H9 (cell line): ENCODE results near the gene ULK4. TPM values are rescaled to one million over a fixed set of nuclear protein-coding genes. Genes with fewer than 3 reads are reported as not detected.

ENCODE experiments used
- DNase-seq: peaks from one replicate; pipeline ENCODE4 v3.0.0-alpha.2; 2017
- H2AFZ ChIP-seq: one replicate; pipeline ENCODE4 v1.6.1; 2013; ENCODE audit warnings: mild to moderate bottlenecking, low read length, control low read depth, moderate library complexity
- H2AK5ac ChIP-seq: 2 replicates; pipeline ENCODE4 v1.6.1; 2013; ENCODE audit warnings: low read length, control low read depth, mixed read lengths; ENCODE audit not compliant: insufficient read length
- H2BK120ac ChIP-seq: one replicate; pipeline ENCODE4 v1.6.1; 2013; ENCODE audit warnings: low read depth, mild to moderate bottlenecking, low read length, control low read depth, inconsistent platforms; ENCODE audit not compliant: poor library complexity, severe bottlenecking
- H2BK12ac ChIP-seq: 2 replicates; pipeline ENCODE4 v1.6.1; 2013; ENCODE audit warnings: low read length, control low read depth, mixed read lengths, low read depth; ENCODE audit not compliant: insufficient read length
- H2BK15ac ChIP-seq: 2 replicates; pipeline ENCODE4 v1.6.1; 2013; ENCODE audit warnings: low read depth, low read length, control low read depth
- H2BK20ac ChIP-seq: one replicate; pipeline ENCODE4 v1.6.1; 2013; ENCODE audit warnings: low read depth, mild to moderate bottlenecking, low read length, control low read depth, inconsistent platforms; ENCODE audit not compliant: poor library complexity, severe bottlenecking
- H2BK5ac ChIP-seq: 2 replicates; pipeline ENCODE4 v1.6.1; 2013; ENCODE audit warnings: low read length, control low read depth, mixed read lengths; ENCODE audit not compliant: insufficient read length
- H3K14ac ChIP-seq: 2 replicates; pipeline ENCODE4 v1.6.1; 2013; ENCODE audit warnings: low read length, control low read depth; ENCODE audit not compliant: insufficient read depth
- H3K18ac ChIP-seq: 2 replicates; pipeline ENCODE4 v1.6.1; 2013; ENCODE audit warnings: low read depth, mild to moderate bottlenecking, mixed read lengths, low read length, control low read depth; ENCODE audit not compliant: insufficient read length
- H3K23ac ChIP-seq: 2 replicates; pipeline ENCODE4 v1.6.1; 2013; ENCODE audit warnings: low read length, control low read depth, mixed read lengths, low read depth; ENCODE audit not compliant: insufficient read length
- H3K23me2 ChIP-seq: 2 replicates; pipeline ENCODE4 v1.6.1; 2013; ENCODE audit warnings: low read depth, mild to moderate bottlenecking, mixed read lengths, low read length, control low read depth; ENCODE audit not compliant: insufficient read length, poor library complexity, severe bottlenecking
- H3K27ac ChIP-seq: 2 replicates; pipeline ENCODE4 v1.5.1; 2013; ENCODE audit warnings: low read length, control low read depth, mixed read lengths, low read depth; ENCODE audit not compliant: insufficient read length
- H3K27me3 ChIP-seq: 2 replicates; pipeline ENCODE4 v1.6.1; 2013; ENCODE audit warnings: low read length, control low read depth, inconsistent platforms; ENCODE audit not compliant: insufficient read depth
- H3K4ac ChIP-seq: 2 replicates; pipeline ENCODE4 v1.6.1; 2013; ENCODE audit warnings: low read depth, mild to moderate bottlenecking, control low read depth, inconsistent platforms, low read length, moderate library complexity
- H3K4me1 ChIP-seq: 2 replicates; pipeline ENCODE4 v1.6.1; 2013; ENCODE audit warnings: low read length, control low read depth, inconsistent platforms; ENCODE audit not compliant: insufficient read depth
- H3K4me2 ChIP-seq: 2 replicates; pipeline ENCODE4 v1.6.1; 2013; ENCODE audit warnings: low read length, control low read depth, mixed read lengths; ENCODE audit not compliant: insufficient read length, insufficient read depth
- H3K56ac ChIP-seq: 2 replicates; pipeline ENCODE4 v1.6.1; 2013; ENCODE audit warnings: low read depth, mild to moderate bottlenecking, mixed read lengths, low read length, control low read depth; ENCODE audit not compliant: insufficient read length
- H3K79me1 ChIP-seq: 2 replicates; pipeline ENCODE4 v1.6.1; 2013; ENCODE audit warnings: low read depth, mild to moderate bottlenecking, moderate library complexity, low read length, control low read depth, inconsistent platforms; ENCODE audit not compliant: insufficient read depth, poor library complexity, severe bottlenecking
- H3K79me2 ChIP-seq: 2 replicates; pipeline ENCODE4 v1.6.1; 2013; ENCODE audit warnings: low read length, control low read depth, inconsistent platforms; ENCODE audit not compliant: insufficient read depth
- H3K9ac ChIP-seq: 2 replicates; pipeline ENCODE4 v1.6.1; 2013; ENCODE audit warnings: low read length, control low read depth, mixed read lengths; ENCODE audit not compliant: insufficient read length; ENCODE audit errors: extremely low read depth
- H3K9me3 ChIP-seq: one replicate; pipeline ENCODE4 v1.6.1; 2013; ENCODE audit warnings: low read depth, low read length, inconsistent platforms; ENCODE audit not compliant: control insufficient read depth
- H3T11ph ChIP-seq: one replicate; pipeline ENCODE4 v1.6.1; 2013; ENCODE audit warnings: mild to moderate bottlenecking, low read length, control low read depth, inconsistent platforms
- H4K20me1 ChIP-seq: one replicate; pipeline ENCODE4 v1.6.1; 2013; ENCODE audit not compliant: control insufficient read depth, insufficient read length, insufficient read depth
- H4K5ac ChIP-seq: 2 replicates; pipeline ENCODE4 v1.6.1; 2013; ENCODE audit warnings: low read depth, mild to moderate bottlenecking, mixed read lengths, low read length, control low read depth; ENCODE audit not compliant: insufficient read length
- H4K8ac ChIP-seq: replicated peaks from 2 replicates; pipeline ENCODE4 v1.6.1; 2013; ENCODE audit warnings: low read length, control low read depth, mixed read lengths, low read depth; ENCODE audit not compliant: insufficient read length
- H4K91ac ChIP-seq: 2 replicates; pipeline ENCODE4 v1.6.1; 2013; ENCODE audit warnings: low read depth, mild to moderate bottlenecking, moderate library complexity, mixed read lengths, low read length, control low read depth; ENCODE audit not compliant: insufficient read length
- H3K27ac Mint-ChIP-seq, 3 experiments: 2 replicates in 2 of 3; 3 replicates in 1 of 3; pipeline ENCODE4 v1.8.0; 2020 to 2021; ENCODE audit warnings: mixed read lengths in 3 of 3, mild to moderate bottlenecking in 1 of 3, moderate library complexity in 1 of 3
- H3K27me3 Mint-ChIP-seq: 2 replicates; pipeline ENCODE4 v1.8.0; 2021; ENCODE audit warnings: low read depth, mild to moderate bottlenecking, moderate library complexity, mixed read lengths
- H3K36me3 Mint-ChIP-seq, 3 experiments: 2 replicates in 2 of 3; 3 replicates in 1 of 3; pipeline ENCODE4 v1.8.0; 2020 to 2021; ENCODE audit warnings: low read depth in 3 of 3, mixed read lengths in 3 of 3; ENCODE audit not compliant: insufficient read depth in 1 of 3
- H3K4me1 Mint-ChIP-seq, 2 experiments: 2 replicates each; pipeline ENCODE4 v1.8.0; 2020; ENCODE audit warnings: mixed read lengths in 2 of 2
- H3K4me3 Mint-ChIP-seq, 2 experiments: 2 replicates in 1 of 2; 3 replicates in 1 of 2; pipeline ENCODE4 v1.8.0; 2020 to 2021; ENCODE audit warnings: mild to moderate bottlenecking in 2 of 2, mixed read lengths in 2 of 2, moderate library complexity in 1 of 2
- H3K9me3 Mint-ChIP-seq, 2 experiments: 2 replicates in 1 of 2; 3 replicates in 1 of 2; pipeline ENCODE4 v1.8.0; 2020; ENCODE audit warnings: mild to moderate bottlenecking in 2 of 2, mixed read lengths in 2 of 2, moderate library complexity in 1 of 2
- CTCF ChIP-seq: fragments of 200-600 bp; sonication (generic); conservative IDR thresholded peaks from 3 replicates; pipeline ENCODE4 v1.8.0; 2021; ENCODE audit warnings: antibody characterized with exemption, mild to moderate bottlenecking
- WGBS: extraction: QIAGEN DNeasy Blood & Tissue Kit; methylation state at CpG from one replicate; pipeline ENCODE4 v1.1.7; 2013; ENCODE audit warnings: missing lambda C conversion rate, low lambda C conversion rate, mixed read lengths; ENCODE audit not compliant: insufficient read length; ENCODE audit errors: extremely low coverage; 5-methylcytosine and 5-hydroxymethylcytosine counted together
- total RNA-seq: library from RNA; stranded (reverse); gene quantifications from 2 replicates; pipeline ENCODE4 v1.2.1, GENCODE V29; 2021

Gene ULK4
- total RNA-seq, 1 experiment from 2014 or later, result 12.9 TPM

GRCh38 chr3:41833628-41834027 is 128.3 kb downstream of the ULK4 start:
- no peak overlapping the region for H3K4ac ChIP-seq
- H4K8ac ChIP-seq, result no peak overlapping the region
- H3K79me1 ChIP-seq, result no peaks in the 10 kb centered on the region
- DNase-seq, result no peak
- Mint-ChIP-seq H3K27ac (no peak overlapping the region), H3K4me1 (peaks cover 0 to 2% of the 10 kb centered on the region in 2 experiments; a peak in 1 of 4 replicates), H3K27me3 (no peaks in the 10 kb centered on the region), H3K9me3 (peaks cover 12 to 16% of the 10 kb centered on the region in 2 experiments), H3K4me3 (no peak overlapping the region), H3K36me3 (peaks cover 17 to 21% (median 20%) of the 10 kb centered on the region in 3 experiments; a peak in 6 of 7 replicates)
- H2AFZ ChIP-seq, result no peak overlapping the region
- no peaks in the 10 kb centered on the region for H3K23me2 ChIP-seq
- H2BK120ac ChIP-seq, result no peak overlapping the region
- H2AK5ac ChIP-seq, result no peak overlapping the region
- no peak overlapping the region for H4K91ac ChIP-seq
- H3K27ac ChIP-seq, result no peak overlapping the region
- no peak overlapping the region for H4K5ac ChIP-seq
- no peak overlapping the region for H3K56ac ChIP-seq
- H3T11ph ChIP-seq, result no peak overlapping the region
- H2BK5ac ChIP-seq, result no peak overlapping the region
- no peaks in the 10 kb centered on the region for H3K79me2 ChIP-seq
- no peak overlapping the region for H3K9ac ChIP-seq
- TF ChIP-seq CTCF, result no peak
- H2BK12ac ChIP-seq, result no peak overlapping the region
- H3K27me3 ChIP-seq, result no peaks in the 10 kb centered on the region
- no peaks in the 10 kb centered on the region for H3K9me3 ChIP-seq
- no peak overlapping the region for H3K4me2 ChIP-seq
- no CpG with 5 or more reads among the region's 3 CpGs for WGBS
- no peak overlapping the region for H3K18ac ChIP-seq
- H3K23ac ChIP-seq, result no peak overlapping the region
- no peaks in the 10 kb centered on the region for H4K20me1 ChIP-seq
- H2BK15ac ChIP-seq, result no peak overlapping the region
- no peak overlapping the region for H3K14ac ChIP-seq
- H3K4me1 ChIP-seq, result no peaks in the 10 kb centered on the region
- no peak overlapping the region for H2BK20ac ChIP-seq
